ENCODE measurements around the gene WDR37.

The WDR37 gene

GRCh38 chr10:1127629-1128028, 71.4 kb downstream of the WDR37 start:
- no peak for ATAC-seq
- no peak for DNase-seq

GRCh38 chr10:1128115-1128514, 71.9 kb downstream of the WDR37 start:
- ATAC-seq (no peak), DNase-seq (no peak)

GRCh38 chr10:1128649-1129048, 72.5 kb downstream of the WDR37 start:
- no peak for ATAC-seq
- no peak for DNase-seq

GRCh38 chr10:1130226-1130625, 74.0 kb downstream of the WDR37 start:
- DNase-seq = no peak
- ATAC-seq = no peak

GRCh38 chr10:1130995-1131790, 75.0 kb downstream of the WDR37 start:
- DNase-seq = no peak
- no peak for ATAC-seq

GRCh38 chr10:1132584-1132983, 76.4 kb downstream of the WDR37 start:
- DNase-seq (no peak), ATAC-seq (no peak)

- DNase-seq (no peak), ATAC-seq (no peak)
Measured at GRCh38 chr10:1133495-1134045, 77.4 kb downstream of the WDR37 start.

- ATAC-seq (no peak), DNase-seq (no peak)
Measured at GRCh38 chr10:1134156-1134555, 78.0 kb downstream of the WDR37 start.

- ATAC-seq = no peak
- no peak for DNase-seq
Measured at GRCh38 chr10:1136268-1136667, 80.1 kb downstream of the WDR37 start.

GRCh38 chr10:1137499-1138163, 81.4 kb downstream of the WDR37 start:
- no peak for ATAC-seq

GRCh38 chr10:1138529-1138928, 82.3 kb downstream of the WDR37 start:
- DNase-seq = no peak
- ATAC-seq = no peak

More at GRCh38 chr10:1137499-1138163, 81.4 kb downstream of the WDR37 start:
- no peak for DNase-seq

GRCh38 chr10:1141261-1141660, 85.1 kb downstream of the WDR37 start:
- no peak for ATAC-seq
- no peak for DNase-seq

GRCh38 chr10:1141701-1142100, 85.5 kb downstream of the WDR37 start:
- DNase-seq (no peak), ATAC-seq (no peak)

GRCh38 chr10:1142596-1142995, 86.4 kb downstream of the WDR37 start:
- ATAC-seq (peak; percentile 40), DNase-seq (peak; percentile 20)

- DNase-seq = no peak
- no peak for ATAC-seq
Measured at GRCh38 chr10:1147810-1148209, 91.6 kb downstream of the WDR37 start.

GRCh38 chr10:1148855-1149605, 92.8 kb downstream of the WDR37 start:
- ATAC-seq = no peak

GRCh38 chr10:1149793-1150637, 93.8 kb downstream of the WDR37 start:
- DNase-seq (peak; percentile 21), ATAC-seq (peak; percentile 74)

More at GRCh38 chr10:1148855-1149605, 92.8 kb downstream of the WDR37 start:
- no peak for DNase-seq

GRCh38 chr10:1150638-1150955, 94.4 kb downstream of the WDR37 start:
- no peak for ATAC-seq
- no peak for DNase-seq

GRCh38 chr10:1151076-1152033, 95.2 kb downstream of the WDR37 start:
- ATAC-seq (no peak), DNase-seq (no peak)

GRCh38 chr10:1152386-1153250, 96.4 kb downstream of the WDR37 start:
- DNase-seq = no peak
- ATAC-seq = no peak
